NCI-H2196 treated with DMSO at 0.1 percent for 48 hours (cell line): Measurements from ENCODE around the gene ANKRD39.

ENCODE experiments used
- DNase-seq: peaks from one replicate; lab custom pipeline; 2025; ENCODE audit not compliant: unreplicated experiment; lab: John Stamatoyannopoulos, UW

The ANKRD39 gene

DNA sequence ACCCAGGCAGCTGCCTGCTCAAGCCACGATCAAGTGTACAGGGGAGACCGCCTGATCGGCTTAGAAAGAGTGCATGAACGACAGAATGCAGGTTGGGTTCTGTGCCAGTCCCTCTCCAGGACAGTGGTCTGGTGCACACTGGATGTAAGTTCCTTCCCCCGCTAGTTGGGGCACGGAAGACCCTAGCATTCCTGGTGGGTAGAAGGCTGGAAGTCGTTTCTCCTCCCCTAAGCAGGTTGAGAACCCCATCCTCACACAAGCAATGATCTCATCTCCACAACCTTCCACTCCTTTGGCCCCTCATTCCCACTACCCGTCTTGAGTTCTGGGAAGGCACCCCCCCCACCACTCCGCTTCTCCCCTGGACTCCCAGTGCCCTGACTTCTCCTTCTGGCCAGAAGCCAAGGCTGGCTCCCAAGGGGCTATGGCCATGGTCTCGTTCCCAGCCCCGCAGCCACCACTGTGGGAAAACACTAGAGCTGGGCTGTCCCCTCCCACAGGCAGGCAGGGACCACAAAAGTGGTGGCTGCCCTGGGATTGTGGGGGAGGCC lies 1.4 kb upstream of the ANKRD39 start:
- no peak for DNase-seq

GRCh38 chr2:96856776-96857666 lies 795 bp downstream of the ANKRD39 start:
- no peak for DNase-seq

DNA sequence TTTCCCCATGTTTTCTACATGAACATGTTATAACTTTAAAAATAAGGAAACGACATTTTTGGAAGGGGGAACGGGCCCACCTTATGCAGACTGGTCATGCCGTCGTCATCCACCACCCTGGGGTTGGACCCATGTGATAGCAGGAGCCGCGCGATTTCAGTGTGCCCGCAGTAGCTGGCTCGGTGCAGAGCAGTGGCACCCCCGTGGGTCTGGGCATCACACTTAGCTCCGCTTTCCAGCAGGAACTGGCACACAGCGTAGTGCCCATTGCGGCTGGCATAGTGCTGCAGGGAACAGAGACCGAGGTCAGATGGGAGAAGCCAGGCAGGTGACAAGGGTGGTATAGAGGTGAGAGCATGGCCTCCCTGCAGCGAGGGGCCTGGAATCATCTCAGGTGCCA lies 4.5 kb downstream of the ANKRD39 start:
- DNase-seq = no peak

GRCh38 chr2:96852667-96853066 lies 5.1 kb downstream of the ANKRD39 start:
- DNase-seq = no peak

- DNase-seq = no peak
Observed at GRCh38 chr2:96848264-96848663, 9.6 kb downstream of the ANKRD39 start.

DNA sequence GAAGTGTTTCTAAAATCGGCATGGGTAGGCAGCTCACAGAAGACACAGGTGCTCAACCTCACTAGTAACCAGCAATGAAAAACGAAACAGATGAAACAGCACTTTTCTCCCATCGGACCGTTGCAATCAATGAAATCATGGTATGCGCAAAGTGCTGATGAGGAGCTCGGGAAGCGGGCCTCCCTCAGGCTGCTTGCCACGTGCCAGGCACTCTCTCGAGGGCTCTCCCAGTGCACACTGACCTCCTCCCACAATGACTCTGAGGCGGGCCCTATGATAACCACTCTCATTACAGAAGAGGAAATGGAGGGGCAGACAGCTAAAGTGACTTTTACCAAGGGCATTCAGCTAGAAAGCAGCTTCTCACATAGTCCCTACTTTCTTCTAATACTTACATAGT lies 10.2 kb downstream of the ANKRD39 start:
- DNase-seq = no peak

GRCh38 chr2:96846825-96847224 lies 11.0 kb downstream of the ANKRD39 start:
- DNase-seq = no peak

DNA sequence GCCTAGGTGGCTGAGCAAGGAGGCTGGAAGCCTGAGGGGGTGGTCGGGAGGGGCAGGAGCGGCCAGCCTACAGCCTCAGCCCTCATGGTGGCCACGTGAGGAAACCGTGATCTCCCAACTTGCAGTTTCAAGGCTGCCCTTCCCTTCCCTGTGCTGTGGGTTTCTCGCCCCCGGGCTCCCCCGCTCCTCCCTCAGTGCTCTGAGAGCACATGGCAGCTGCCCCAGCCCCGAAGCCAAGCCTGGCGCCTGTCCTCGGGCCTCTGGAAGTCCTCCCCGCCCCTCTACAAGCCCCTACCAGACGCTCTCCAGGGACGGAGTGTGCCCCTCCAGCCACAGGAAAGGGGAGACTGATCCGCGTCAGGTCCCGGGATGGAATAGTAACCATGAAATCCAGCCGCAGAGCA lies 13.4 kb downstream of the ANKRD39 start:
- DNase-seq = no peak

DNA sequence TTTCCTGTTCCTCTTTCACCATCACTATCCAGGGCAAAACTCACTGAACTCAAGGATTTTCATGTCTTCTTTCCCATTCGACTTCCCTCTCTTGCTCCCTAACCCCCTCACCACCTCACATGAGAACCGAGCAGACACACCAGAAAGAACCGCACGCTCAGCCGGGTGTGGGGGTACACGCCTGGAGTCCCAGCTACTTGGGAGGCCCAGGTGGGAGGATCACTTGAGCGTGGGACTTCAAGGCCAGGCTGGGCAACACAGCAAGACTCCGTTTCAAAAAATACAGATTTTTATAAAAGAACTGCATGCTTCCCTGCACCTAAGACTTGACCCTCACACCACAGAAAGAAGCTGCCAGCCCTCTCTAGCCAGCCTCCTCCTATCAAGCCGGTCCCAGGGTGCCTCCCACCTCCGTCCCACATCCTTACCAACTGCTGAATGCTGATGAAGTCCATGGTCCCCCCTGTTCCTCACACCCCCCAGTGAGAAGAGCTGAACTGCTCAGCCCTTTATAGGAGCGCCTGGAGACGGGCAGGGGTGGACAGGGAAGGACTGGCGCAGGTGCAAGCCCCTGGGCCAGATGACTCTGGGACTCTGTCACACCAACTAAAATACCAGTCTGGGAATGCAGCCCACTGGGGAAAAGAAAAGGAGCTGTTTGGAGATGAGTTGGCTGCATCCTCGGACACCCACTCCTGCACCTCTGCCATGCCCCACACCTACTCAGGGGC lies 14.1 kb downstream of the ANKRD39 start, which contains the start of gene ANKRD23:
Gene ANKRD23, minus strand, starts transcription at position 484 of the 731 bp plus-strand sequence. Its CDS starts 29 bp downstream, at position 455.
- DNase-seq = no peak

DNA sequence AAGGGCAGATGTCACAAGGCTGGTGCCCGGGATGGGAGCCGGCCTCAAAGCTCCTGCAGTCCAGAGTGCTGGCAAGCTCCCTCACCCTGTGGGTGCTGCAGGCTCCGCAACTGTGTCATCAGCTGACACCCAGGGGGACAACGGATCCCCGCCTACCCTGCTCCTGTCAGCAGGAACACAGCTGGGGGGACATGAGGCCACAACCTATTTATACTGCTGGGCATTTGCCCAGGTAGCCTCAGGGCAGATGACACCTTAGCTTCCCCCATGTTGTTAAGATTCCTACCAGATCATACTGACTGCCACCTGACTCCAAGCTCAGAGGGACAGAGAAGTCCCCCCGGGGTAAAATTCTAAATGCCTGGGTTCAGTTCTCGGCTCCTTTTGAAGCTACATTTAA lies 15.2 kb downstream of the ANKRD39 start:
- DNase-seq = no peak

GRCh38 chr2:96841701-96842495 lies 15.9 kb downstream of the ANKRD39 start:
- DNase-seq = no peak

- DNase-seq = no peak
Observed at GRCh38 chr2:96839875-96840850, 17.7 kb downstream of the ANKRD39 start.

DNA sequence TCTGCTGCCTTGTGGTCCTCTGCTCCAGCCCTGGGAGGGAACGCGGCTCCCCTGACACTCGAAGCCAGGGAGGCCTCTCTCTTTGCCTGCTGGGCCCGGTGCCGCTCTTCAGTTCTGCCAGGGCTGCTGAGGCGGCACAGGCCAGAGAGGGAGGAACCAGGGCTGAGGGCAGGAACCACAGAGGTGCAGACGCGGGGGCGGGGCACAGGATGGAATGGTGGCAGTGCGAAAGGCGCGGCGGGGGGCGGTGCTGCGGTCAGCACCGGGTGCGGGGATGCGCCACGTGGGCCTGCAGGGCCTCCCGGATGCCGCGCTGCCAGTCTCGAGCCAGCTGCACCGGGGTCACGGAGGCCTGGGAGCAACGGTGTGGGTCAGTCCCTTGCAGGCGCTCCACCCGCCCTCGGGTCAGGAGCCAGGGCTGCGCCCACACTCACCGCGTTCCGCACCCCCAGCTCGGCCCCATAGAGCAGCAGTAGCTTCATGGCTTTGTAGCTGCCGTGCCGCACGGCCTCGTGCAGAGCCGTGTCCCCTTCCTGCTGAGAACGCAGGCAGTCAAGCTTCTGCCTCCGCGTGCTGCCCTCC lies 18.4 kb downstream of the ANKRD39 start:
- peak; percentile 76 for DNase-seq

DNA sequence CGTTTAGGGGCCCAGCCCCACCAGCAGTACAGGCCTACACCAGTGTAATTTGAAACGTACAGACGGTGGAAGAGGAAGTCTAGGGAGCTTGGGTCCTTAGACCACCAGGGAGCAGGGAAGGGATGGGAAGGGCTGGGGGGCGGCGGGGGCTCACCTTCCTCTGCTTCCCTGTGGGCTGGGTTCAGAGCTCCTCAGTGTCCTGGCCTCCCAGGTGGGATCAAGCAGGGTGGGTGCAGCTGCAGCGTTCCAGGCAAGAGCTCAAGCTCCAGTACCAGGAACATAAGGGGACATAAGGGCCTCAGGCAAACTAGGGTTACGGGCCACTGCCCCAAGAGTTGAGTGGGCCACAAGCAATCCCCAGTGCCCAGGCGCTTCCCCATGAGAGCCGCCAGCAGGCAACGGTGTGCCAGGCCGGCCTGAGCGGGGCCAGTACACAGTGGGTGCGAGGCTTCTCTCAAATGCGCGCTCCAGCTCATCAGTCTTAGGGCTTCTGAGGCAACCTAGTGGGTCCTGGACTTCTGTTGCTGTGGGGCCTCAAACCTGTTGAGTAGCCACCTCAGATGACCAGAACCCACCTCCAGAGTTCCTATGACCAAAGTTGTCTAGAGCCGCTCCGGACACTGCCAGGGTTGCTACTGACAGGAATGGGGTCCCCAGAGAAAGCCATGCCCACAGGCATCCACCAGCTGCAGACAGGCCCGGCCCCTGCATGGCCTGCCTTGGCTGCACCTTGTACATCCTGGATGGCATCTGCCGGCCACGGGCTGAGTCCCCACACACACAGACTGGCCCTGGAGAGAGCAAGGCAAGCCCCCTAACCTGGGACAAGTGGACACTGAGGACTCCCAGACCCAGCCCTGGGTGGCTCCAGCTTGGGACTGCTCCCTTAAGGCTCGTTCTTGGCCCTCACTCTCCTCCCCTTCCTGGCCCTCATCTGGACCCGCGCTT lies 19.2 kb downstream of the ANKRD39 start:
- no peak for DNase-seq

GRCh38 chr2:96837575-96837974 lies 20.2 kb downstream of the ANKRD39 start:
- DNase-seq = no peak

- no peak for DNase-seq
Observed at GRCh38 chr2:96835830-96836229, 22.0 kb downstream of the ANKRD39 start.

- peak; percentile 90 for DNase-seq
Observed at GRCh38 chr2:96832754-96833507, 24.9 kb downstream of the ANKRD39 start.

DNA sequence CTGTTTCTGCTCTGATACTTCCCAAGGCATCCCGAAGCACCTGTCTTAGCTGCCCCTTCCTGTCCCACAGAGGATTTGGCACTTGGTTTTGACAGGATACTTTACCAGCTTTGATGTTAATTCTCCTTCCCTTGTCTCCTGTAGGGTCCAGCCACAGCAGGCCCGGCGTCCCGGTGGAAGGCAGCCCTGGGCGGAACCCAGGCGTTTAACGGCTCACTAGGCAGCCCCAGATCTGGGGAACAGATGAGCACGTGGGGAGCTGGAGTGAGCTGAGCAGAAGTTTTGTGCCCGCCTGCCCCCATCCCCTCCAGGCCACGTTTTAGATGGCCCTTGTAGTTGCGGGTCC lies 25.4 kb downstream of the ANKRD39 start:
- no peak for DNase-seq
